Lower leg skin (tissue), 3 donors: ENCODE results near the gene KCNK3.

Experiments used
- POLR2A ChIP-seq, 2 donors: fragments of 450-650 bp; IDR thresholded peaks; one replicate each; pipeline ENCODE4 v1.6.1; 2016 to 2017; ENCODE audit warnings: antibody characterized with exemption in 2 of 2, mild to moderate bottlenecking in 1 of 2, moderate library complexity in 1 of 2
- TF ChIP-seq, protein P1 (sequence below), 3 donors: fragments of 450-650 bp; IDR thresholded peaks; one replicate each; pipeline ENCODE4 v1.5.1; 2016; ENCODE audit warnings: antibody characterized with exemption in 3 of 3, mild to moderate bottlenecking in 3 of 3, moderate library complexity in 2 of 3

DNA sequence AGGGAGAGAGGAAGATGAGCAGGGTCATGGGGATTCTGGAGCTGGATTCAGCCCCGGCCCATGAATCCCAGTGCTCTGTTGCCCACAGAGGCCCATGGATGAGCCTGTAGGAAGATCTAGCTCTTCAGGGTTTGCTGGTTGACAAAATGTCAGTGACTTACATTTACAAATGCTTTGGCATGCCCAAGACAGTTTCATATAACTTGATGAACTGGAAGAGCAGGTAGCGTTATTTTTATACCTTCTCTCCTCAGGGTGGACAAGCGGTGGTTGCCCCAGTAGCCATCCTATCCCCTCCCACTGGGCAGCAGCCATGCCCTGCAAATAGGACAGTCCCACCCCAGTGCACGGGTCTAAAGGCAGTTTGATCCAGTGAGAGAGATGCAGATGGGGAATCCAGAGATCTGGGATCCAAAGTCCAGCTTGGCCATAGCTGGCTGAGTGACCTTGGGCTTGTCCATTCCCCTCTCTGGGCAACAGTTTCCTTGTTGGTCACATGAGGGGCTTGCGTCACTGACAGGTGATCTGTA lies 21.5 kb upstream of the KCNK3 start:
- no peak for TF ChIP-seq POLR2A (IDR thresholded peaks at IDR 0.05)
- TF ChIP-seq, protein P1, sequence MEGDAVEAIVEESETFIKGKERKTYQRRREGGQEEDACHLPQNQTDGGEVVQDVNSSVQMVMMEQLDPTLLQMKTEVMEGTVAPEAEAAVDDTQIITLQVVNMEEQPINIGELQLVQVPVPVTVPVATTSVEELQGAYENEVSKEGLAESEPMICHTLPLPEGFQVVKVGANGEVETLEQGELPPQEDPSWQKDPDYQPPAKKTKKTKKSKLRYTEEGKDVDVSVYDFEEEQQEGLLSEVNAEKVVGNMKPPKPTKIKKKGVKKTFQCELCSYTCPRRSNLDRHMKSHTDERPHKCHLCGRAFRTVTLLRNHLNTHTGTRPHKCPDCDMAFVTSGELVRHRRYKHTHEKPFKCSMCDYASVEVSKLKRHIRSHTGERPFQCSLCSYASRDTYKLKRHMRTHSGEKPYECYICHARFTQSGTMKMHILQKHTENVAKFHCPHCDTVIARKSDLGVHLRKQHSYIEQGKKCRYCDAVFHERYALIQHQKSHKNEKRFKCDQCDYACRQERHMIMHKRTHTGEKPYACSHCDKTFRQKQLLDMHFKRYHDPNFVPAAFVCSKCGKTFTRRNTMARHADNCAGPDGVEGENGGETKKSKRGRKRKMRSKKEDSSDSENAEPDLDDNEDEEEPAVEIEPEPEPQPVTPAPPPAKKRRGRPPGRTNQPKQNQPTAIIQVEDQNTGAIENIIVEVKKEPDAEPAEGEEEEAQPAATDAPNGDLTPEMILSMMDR (IDR thresholded peaks at IDR 0.05), result no peak
